Measurements from ENCODE around the gene SORL1-AS1.

GRCh38 chr11:121391914-121392313 is 60.9 kb downstream of the SORL1-AS1 start:
- TF ChIP-seq CTCF (IDR thresholded peaks at IDR 0.05) (no peak), POLR2A (IDR thresholded peaks at IDR 0.05) (no peak)
